ENCODE results near the gene APLP1.

DNA sequence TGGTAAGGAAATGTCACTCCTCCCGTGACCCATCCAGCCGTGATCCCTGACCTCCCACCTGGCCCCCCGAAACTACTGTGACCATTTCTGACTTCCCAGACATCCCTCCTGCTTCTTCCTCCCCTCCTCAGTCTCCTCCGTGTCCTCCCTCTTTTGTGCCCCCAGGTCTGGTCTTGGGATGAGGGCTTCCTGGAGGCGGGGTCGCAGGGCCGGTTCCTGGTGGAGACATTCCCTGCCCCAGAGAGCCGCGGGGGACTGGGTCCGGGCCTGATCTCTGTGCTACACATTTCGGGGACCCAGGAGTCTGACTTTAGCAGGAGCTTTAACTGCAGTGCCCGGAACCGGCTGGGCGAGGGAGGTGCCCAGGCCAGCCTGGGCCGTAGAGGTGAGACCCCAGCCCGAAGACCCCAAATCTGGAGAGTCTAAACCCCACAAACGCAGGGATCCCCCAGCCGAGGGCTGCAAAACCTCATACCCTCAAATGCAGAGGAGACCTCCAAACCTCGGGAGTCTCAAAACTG lies 6.7 kb upstream of the APLP1 start:
- TF ChIP-seq POLR2A (IDR thresholded peaks at IDR 0.05), result no peak
- TF ChIP-seq, protein P1, sequence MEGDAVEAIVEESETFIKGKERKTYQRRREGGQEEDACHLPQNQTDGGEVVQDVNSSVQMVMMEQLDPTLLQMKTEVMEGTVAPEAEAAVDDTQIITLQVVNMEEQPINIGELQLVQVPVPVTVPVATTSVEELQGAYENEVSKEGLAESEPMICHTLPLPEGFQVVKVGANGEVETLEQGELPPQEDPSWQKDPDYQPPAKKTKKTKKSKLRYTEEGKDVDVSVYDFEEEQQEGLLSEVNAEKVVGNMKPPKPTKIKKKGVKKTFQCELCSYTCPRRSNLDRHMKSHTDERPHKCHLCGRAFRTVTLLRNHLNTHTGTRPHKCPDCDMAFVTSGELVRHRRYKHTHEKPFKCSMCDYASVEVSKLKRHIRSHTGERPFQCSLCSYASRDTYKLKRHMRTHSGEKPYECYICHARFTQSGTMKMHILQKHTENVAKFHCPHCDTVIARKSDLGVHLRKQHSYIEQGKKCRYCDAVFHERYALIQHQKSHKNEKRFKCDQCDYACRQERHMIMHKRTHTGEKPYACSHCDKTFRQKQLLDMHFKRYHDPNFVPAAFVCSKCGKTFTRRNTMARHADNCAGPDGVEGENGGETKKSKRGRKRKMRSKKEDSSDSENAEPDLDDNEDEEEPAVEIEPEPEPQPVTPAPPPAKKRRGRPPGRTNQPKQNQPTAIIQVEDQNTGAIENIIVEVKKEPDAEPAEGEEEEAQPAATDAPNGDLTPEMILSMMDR (IDR thresholded peaks at IDR 0.05), result no peak

Measured in esophagus squamous epithelium (tissue), 4 donors.